GM21737 (cell line): ENCODE measurements around the gene LCAT.

Experiments
- ATAC-seq: cut with Tn5 transposase; IDR thresholded peaks from one replicate; pipeline ENCODE4 v1.9.1; 2021; ENCODE audit warnings: mild to moderate bottlenecking, moderate library complexity; ENCODE audit not compliant: unreplicated experiment

Gene LCAT

GRCh38 chr16:67934306-67935100, 9.4 kb downstream of the LCAT start:
- ATAC-seq: no peak

GRCh38 chr16:67933805-67934204, 10.1 kb downstream of the LCAT start:
- ATAC-seq: no peak

GRCh38 chr16:67932462-67932840, 11.5 kb downstream of the LCAT start:
- ATAC-seq: no peak

- no peak for ATAC-seq
Observed at GRCh38 chr16:67931712-67932461, 12.0 kb downstream of the LCAT start, which contains the start of gene CTRL. TSS of gene CTRL (minus strand) at chr16:67931862. CDS start at chr16:67931852, 10 bp downstream.

- ATAC-seq: no peak
Observed at GRCh38 chr16:67930678-67931211, 13.2 kb downstream of the LCAT start.

- ATAC-seq: no peak
Observed at GRCh38 chr16:67930191-67930590, 13.7 kb downstream of the LCAT start.

GRCh38 chr16:67928561-67929364, 15.2 kb downstream of the LCAT start:
- ATAC-seq: no peak

GRCh38 chr16:67928147-67928546, 15.8 kb downstream of the LCAT start:
- ATAC-seq: no peak

- no peak for ATAC-seq
Observed at GRCh38 chr16:67927131-67927941, 16.6 kb downstream of the LCAT start.

- no peak for ATAC-seq
Observed at GRCh38 chr16:67926181-67926750, 17.7 kb downstream of the LCAT start.

GRCh38 chr16:67924140-67924906, 19.6 kb downstream of the LCAT start:
- ATAC-seq: no peak

- no peak for ATAC-seq
Observed at GRCh38 chr16:67923414-67924116, 20.4 kb downstream of the LCAT start.

GRCh38 chr16:67922740-67923139, 21.2 kb downstream of the LCAT start:
- no peak for ATAC-seq

- ATAC-seq: no peak
Observed at GRCh38 chr16:67922221-67922620, 21.7 kb downstream of the LCAT start.

GRCh38 chr16:67919622-67920221, 24.2 kb downstream of the LCAT start:
- ATAC-seq: no peak

- ATAC-seq: no peak
Observed at GRCh38 chr16:67917852-67918236, 26.1 kb downstream of the LCAT start.

GRCh38 chr16:67917140-67917851, 26.6 kb downstream of the LCAT start:
- ATAC-seq: no peak
